SK-MEL-5 (cell line): ENCODE measurements around the gene SPAG16. TPM values are rescaled to one million over a fixed set of nuclear protein-coding genes. Genes with fewer than 3 reads are reported as not detected.

Source experiments
- DNase-seq: peaks from one replicate; pipeline ENCODE4 v3.0.0-alpha.2; 2016; ENCODE audit warnings: low read depth, low spot score
- in situ Hi-C: cut with HindIII; loops from 2 replicates; pipeline ENCODE4 v1.10.0; 2016; ENCODE audit warnings: low sequenced_read_pairs, high pct_unique_total_duplicates, low pct_unique_long_range_greater_than_20kb
- total RNA-seq: library from RNA; depleted of rRNA; stranded (reverse); fragments of >200 nt; shearing (Covaris generic); gene quantifications from 2 replicates; pipeline ENCODE4 v1.2.3, GENCODE V29; 2014

Gene SPAG16
- total RNA-seq, 1 experiment from 2014 or later = 17.4 TPM

DNA sequence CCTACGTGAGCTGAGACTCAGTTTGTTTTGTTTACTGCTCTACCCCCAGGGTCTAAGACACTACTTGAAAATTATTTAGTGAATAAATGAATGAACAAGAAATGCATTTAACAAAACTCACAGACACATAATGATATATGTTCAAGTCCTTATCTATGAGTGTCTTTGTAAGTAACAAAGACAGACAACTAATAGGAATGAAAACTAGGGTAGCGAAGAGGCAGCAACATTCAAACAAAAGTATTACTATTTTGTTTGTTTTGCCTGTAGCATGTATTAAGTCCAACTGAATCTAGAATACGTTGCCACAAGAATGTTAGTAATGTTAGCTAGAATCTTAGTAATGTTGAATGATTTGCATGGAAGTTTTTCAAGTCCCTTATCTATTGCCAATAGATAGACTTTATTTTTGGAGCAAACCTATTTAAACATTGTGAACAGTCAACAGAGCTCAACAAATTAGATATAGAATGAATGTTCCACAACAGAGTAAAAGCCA is 981.8 kb downstream of the SPAG16 start:
- DNase-seq = no peak
- in situ Hi-C loops = no loop called here

DNA sequence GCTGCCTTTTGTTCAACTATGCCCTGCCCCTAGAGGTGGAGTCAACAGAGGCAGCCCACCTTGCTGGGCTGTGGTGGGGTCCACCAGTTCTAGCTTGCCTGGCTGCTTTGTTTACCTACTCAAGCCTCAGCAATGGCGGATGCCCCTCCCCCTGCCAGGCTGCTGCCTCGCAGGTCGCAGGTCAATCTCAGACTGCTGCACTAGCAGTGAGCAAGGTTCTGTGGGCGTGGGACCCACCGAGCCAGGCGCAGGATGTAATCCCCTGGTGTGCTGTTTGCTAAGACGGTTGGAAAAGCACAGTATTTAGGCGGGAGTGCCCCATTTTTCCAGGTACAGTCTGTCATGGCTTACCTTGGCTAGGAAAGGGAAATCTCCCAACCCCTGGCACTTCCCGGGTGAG is 993.6 kb downstream of the SPAG16 start:
- in situ Hi-C loops = no loop called here

DNA sequence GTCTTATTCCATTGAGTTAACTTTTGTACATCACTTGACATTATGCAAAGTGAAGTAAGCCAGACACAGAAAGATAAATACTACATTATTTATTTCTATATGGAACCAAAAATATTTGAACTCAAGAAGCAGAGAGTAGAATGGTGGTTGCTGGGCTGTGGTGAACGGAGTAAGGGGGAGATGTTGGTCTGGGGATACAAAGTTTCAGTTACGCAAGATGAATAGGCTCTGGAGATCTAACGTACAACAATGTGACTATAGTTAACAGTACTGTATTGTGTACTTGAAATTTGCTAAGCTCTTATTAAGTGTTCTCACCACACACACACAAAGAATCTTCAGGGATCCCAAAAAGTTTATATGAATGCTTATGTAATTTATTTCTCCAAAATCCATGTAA is 1001.7 kb downstream of the SPAG16 start:
- in situ Hi-C loops = no loop called here
- no peak for DNase-seq

More for the DNA sequence above, 993.6 kb downstream of the SPAG16 start:
- DNase-seq = no peak

DNA sequence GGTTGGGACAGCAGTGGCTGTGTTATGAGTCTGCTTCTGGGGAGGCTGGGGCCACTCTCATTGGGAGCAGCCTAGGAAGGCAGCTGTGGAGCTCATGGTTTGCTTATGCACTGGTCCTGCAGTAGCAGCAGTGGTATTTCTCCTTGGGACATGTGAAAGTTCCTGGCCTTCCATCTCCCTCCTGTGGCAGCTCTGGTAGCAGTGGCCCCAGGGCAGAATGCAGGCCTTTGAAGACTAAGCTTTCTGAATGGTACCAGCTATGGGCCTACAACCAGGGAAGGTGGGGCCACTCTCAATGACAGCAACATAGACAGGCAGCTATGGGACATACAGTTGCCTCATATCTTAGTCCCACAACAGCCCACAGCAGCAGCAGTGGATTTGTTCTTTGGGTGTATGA is 1009.3 kb downstream of the SPAG16 start:
- in situ Hi-C loops = no loop called here
- DNase-seq = no peak

DNA sequence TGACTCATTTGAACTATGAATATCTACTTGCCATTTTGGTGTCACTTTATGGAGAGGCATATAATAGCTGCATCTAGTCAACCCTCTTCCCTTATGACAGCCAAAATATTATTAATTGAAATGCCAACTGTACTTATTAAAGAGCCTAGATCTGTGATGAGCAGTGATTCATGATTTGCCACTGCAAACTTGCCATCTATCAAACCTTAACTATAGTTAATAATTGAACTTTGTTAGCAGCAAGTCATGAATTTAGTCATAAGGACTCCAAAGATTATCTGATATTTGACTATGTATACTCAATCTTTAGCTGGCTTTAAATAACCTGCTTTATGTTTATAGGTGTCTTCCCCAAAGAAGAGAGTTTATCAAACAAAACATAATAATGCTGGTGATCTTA is 1010.2 kb downstream of the SPAG16 start:
- in situ Hi-C loops = no loop called here

DNA sequence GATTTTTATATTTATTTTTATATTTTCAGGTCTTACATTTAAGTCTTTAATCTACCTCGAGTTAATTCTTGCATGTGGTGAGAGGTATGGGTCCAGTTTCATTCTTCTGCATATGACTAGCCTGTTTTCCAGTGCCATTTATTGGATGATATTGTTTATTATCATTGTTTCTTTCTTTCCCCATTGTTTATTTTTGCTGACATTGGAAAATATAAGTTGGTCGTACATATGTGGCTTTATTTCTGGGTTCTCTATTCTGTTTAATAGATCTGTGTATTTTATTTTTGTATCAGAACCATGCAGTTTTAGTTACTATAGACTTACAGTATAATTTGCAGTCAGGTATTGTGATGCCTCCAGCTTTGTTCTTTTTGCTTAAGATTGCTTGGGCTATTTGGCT is 1013.2 kb downstream of the SPAG16 start:
- in situ Hi-C loops = no loop called here
- no peak for DNase-seq

More for the DNA sequence above, 1010.2 kb downstream of the SPAG16 start:
- DNase-seq = no peak

DNA sequence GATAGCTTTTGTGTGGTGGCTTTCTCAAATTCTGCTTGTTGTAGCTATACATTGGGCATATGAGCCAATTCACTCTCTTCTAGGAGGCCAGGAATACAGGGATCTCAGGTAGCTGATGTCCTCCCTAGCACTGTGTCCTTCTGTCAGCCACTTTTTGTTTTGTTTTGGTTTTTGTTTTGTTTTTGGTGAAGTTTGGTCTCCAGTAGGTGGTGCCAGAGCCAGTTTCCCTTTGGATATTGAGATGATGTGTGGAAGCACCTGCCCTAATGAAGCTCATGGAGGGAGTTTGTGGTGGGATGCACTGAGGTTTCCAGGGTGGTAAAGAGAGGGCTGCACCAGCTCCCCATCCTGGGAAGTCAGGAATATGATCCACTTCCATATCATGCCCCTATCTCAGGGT is 1026.1 kb downstream of the SPAG16 start:
- in situ Hi-C loops = no loop called here
- peak; percentile 35 for DNase-seq

DNA sequence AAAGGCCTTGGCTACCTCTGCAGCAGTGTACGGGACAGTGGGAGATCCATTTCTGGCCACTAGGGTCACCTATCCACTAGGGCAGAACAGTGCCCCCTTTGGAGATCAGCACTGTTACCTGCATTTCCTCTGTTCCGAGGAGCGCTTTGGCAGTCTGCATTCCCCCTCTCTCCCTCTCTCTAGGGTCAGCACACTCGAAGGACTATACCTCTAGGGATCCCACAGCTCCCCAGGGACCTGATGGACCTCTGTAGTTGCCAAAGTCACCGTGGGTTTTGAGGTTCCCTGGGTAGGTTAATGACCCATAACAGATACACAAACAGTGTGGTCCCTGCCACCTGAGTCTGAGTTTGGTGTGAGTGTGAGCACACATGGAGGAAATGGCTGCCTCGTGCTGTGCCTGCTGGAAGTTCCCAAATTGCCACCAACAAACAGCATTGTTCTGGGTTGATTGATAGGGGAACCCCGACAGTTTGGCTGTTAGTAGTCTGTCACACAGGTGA is 1026.8 kb downstream of the SPAG16 start:
- in situ Hi-C loops = no loop called here

DNA sequence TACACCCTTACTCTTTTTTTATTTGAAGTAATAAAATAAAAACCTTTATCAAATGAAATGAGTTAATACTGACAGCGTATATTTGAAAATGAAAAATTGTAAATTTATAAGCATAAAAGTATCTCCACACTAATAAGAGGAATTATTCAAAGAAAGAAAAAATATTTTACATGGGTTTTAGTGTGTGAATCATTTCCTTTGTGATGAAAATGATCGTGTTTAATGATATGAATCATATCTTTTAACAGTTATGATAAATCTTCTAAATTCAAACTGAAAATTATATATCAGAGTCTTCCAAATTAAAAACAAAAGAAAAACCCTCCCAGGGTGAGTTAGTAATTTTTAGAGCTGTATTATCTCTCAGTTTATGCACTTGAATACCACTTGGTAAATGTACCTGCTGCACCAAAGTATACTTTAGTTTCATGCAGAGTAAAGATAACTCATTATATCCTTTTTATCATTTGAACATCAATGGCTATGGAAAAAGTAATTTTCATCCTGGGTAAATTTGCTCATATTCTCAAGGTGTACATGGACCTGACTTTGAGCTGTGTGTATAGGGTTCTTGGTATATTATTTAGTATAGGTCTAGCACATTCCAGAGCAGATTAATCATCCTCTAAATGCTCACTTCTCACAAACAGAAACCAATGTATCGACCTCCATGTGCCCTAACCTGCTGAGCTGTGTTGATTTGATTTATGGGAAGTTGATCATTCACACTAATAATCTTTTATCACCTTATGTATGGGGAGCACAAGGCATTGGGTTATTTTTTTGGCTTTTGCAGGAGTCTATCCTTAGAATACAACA is 1027.9 kb downstream of the SPAG16 start:
- in situ Hi-C loops = no loop called here
- DNase-seq = no peak

More for the DNA sequence above, 1026.8 kb downstream of the SPAG16 start:
- peak; percentile 38 for DNase-seq

DNA sequence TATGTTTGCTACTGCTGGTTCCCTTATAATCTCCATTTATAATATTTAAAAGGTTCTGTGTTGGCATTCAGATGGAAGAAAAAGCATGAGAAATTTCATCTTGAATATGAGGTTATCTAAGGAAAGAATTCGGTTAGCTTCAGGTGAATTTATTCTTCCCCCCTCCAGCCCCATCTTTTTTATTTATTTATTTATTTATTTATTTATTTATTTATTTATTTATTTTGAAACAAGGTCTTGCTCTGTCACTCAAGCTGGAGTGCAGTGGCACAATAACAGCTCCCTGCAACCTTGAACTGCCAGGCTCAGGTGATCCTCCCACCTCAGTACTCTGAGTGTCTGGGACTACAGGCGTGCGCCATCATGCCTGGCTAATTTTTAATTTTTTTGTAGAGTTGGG is 1031.1 kb downstream of the SPAG16 start:
- in situ Hi-C loops = no loop called here
- DNase-seq = no peak

DNA sequence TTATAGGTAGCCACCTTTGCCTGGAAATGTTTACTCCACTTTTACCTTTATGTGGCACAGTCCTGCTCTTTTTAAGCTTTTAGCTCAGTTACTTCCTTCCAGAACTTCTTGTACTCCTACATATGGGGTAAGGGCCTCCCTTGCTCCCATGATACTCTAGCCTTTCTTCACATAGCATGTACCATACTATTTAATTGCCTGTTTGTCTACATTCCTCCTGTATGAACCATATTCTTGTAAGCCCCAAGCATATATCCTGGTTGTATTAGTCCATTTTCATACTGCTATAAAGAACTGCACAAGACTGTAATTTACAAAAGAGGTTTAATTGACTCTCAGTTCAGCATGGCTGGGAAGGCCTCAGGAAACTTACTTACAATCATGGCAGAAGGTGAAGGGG is 1035.9 kb downstream of the SPAG16 start:
- DNase-seq = no peak
- in situ Hi-C loops = no loop called here

DNA sequence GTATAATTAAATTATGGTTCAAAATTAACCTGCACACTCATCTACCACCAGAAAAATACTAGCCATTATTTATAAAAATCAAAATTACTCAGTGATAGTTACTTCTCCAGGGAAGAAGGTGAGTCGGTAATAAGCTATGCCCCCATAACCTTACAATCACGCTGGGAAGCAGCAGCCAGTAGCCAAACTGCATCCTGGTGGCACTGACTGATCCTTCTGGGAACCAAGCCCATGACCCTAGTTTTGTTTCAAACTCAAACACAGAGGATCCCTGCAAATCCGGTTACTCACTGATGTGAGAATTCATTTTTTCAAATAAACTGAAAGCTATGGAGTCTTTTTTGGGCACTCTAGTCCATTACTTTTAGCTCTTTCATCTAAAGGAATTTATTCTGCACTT is 1038.4 kb downstream of the SPAG16 start:
- in situ Hi-C loops = no loop called here
- DNase-seq = no peak

DNA sequence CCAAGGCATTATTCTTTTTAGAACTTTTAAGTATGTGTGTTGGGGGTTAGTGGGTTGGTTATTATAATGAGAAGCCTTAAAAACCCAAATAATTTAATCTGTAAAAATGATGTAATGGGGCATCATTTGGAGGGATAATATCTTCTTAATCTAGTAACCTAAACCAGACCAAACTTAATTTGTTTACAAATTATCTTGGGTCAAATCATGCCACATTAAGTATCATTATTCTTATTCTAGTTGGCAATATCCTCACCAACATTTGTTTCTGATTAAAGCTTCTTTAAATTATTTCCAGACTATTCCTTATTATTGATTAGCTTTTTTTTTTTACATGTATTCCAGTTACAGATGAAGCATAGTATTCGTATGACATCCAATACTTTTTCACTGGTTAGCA is 1041.1 kb downstream of the SPAG16 start:
- no peak for DNase-seq
- in situ Hi-C loops = no loop called here

DNA sequence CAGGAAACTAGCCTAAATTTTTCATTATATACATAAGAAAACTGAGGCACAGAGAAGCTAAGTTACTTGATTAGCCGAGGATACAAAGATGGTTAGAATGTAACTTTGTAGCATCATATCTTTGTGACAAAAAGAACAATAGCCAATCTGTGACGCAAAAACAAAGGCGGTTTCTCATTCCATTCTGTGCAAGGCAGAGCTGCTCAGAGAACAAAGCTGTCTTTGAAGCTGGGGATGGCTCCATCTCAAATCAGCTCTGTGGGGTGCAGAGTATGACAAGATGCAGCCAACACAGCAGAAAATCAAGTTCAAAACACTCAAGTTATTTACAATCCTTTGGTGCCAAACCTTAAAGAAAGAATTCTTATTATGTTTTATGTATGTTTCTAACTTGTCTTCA is 1044.7 kb downstream of the SPAG16 start:
- DNase-seq = peak; percentile 81
- in situ Hi-C loops = no loop called here

DNA sequence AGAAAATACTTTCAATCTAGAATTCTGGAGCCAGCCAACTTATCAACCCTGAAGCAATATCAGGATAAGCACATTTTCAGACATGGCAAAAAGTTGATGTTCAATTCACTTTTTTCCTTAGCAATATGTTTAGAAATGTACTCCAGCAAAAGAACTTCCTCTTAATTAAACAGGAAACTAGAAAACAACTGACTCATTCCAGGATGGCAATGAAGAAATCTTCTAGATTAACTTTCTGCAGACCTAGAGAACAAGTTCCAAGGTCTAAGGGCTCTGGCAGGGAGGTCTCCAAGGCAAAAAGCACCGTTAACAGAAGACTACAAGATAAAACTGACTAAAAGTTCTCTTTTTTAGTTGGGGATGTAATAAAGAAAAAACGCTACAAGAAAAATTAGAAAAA is 1057.4 kb downstream of the SPAG16 start:
- in situ Hi-C loops = no loop called here
- no peak for DNase-seq

DNA sequence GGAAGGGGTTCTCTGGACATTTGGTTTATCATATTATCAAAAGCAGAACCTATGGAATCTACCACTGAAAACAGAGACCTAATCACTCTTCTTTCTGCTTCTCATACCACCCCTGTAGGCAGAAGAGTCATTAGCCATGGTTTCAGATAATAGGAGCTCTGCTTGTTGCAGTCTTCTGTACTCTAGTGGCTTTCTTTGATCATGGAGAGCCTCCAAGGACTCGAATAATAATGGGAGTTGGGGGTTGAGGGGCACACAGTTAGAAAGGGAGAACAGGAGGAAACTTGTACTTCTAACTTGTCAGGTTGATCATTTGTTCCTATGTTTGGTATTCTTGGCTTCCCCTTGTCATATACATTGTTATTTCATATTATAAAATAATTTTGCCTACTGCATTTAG is 1074.2 kb downstream of the SPAG16 start:
- in situ Hi-C loops = no loop called here

DNA sequence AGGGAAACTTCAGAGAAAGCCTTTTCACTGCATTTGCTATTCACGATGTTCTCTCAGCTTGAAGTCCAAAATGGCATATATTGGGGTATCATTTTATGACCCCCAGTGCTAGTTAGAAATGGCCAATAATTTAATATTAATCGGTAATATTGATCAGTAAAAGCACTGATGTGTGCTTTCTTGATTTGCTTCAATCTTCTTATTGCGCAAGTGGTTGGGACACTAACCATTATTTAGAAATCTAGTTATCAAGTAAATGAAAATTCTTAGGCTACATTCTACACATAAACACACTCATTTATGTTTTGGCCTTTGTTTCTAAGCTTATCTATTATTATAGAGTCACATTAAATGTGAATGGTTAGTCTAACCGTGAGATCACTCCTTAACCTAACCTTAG is 1076.9 kb downstream of the SPAG16 start:
- no peak for DNase-seq
- in situ Hi-C loops = no loop called here

More for the DNA sequence above, 1074.2 kb downstream of the SPAG16 start:
- DNase-seq = no peak

DNA sequence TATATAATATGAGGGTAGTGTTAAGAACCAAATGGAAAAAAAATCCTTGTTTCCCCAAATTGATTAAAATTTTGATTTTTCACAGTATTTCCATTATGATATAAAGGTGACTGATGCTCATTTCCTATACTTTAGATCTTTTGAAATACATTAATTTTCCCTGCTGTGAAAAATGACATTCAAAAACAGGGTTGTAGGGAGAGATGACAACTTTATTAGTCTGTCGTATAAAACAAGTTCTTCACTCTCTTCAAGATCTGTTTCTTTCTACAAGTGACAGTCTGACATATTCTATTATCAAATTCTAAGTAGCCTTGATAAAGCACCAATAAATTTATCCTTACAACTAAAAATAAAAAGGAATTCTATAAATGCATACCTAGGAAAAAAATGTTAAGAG is 1081.3 kb downstream of the SPAG16 start:
- no peak for DNase-seq
- in situ Hi-C loops = no loop called here

DNA sequence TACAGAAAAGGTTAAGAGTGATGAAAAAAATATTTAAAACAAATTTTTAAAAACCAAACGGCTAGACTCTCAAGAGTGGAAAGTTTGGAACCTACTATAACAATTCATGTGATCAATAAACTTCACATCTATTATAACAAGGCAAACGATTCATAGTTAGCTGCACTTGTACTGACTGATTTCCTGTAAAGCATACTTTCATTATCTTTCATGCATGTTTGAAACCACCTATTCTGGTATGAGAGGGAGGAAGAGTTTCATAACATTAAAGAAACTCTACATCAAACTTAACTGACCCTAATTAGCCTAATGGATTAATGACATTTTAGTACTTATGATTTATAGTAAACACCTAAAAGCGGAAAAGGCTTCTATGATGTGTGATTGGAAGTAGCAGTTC is 1082.9 kb downstream of the SPAG16 start:
- no peak for DNase-seq
- in situ Hi-C loops = no loop called here
